K562 (cell line): ENCODE results near the gene PTTG1IP. TPM values are rescaled to one million over a fixed set of nuclear protein-coding genes. Genes with fewer than 3 reads are reported as not detected.

Experiments used
- ATAC-seq: fragments of 200-7000 bp; cut with Tn5 transposase; 3 replicates; pipeline ENCODE4 v1.9.1; 2020; ENCODE audit warnings: moderate library complexity
- BruUV-seq: library from RNA; stranded (reverse); fragments of 400-500 nt; replicated peaks from 2 replicates; lab custom pipeline; 2021; lab: Mats Ljungman, UMichigan
- CTCF ChIA-PET: fragments of 300-600 bp; formaldehyde crosslinking; extraction: SDS; loops from one replicate; lab custom pipeline; 2021; ENCODE audit warnings: low intra/inter-chr PET ratio; lab: Yijun Ruan, JAX
- POLR2A ChIA-PET: fragments of 300-600, 350-650 bp; sonication (Branson Sonifier 250); formaldehyde crosslinking; extraction: SDS; loops from one replicate; lab custom pipeline; 2021; ENCODE audit warnings: antibody characterized with exemption, inconsistent platforms; lab: Yijun Ruan, JAX
- DNase-seq, 4 experiments: peaks; one replicate each; pipeline versions ENCODE4 v3.0.0 to v3.0.0-alpha.2; 2011 to 2018; ENCODE audit warnings: low spot score in 3 of 4, mixed read lengths in 3 of 4; ENCODE audit errors: extremely low read depth in 1 of 4
- FAIRE-seq: peaks from 2 replicates; lab custom pipeline; 2011; peaks lifted over from hg19 to GRCh38; lab: Jason Lieb, UNC
- H2AFZ ChIP-seq: 2 replicates; pipeline ENCODE4 v1.6.0; 2011; ENCODE audit warnings: low read depth, low read length, control low read depth, inconsistent platforms
- H3K27ac ChIP-seq: fragments of 200-600 bp; 3 replicates; pipeline ENCODE4 v1.8.0; 2011; ENCODE audit warnings: low read depth, mild to moderate bottlenecking, control low read depth, inconsistent platforms, low read length, moderate library complexity, mixed read lengths; ENCODE audit errors: extremely low read depth
- H3K27me3 ChIP-seq, 2 experiments: fragments of 300-600 bp in 1 of 2; 2 replicates in 1 of 2; 3 replicates in 1 of 2; pipeline versions ENCODE4 v1.6.0 to v1.8.0; 2011; ENCODE audit warnings: inconsistent platforms in 2 of 2, low read length in 2 of 2, mild to moderate bottlenecking in 1 of 2, mixed read lengths in 1 of 2, moderate library complexity in 1 of 2; ENCODE audit not compliant: control insufficient read depth in 2 of 2, insufficient read depth in 2 of 2
- H3K36me3 ChIP-seq: fragments of 300-600 bp; 3 replicates; pipeline ENCODE4 v1.8.0; 2011; ENCODE audit warnings: mild to moderate bottlenecking, low read length, inconsistent platforms; ENCODE audit not compliant: control insufficient read depth, insufficient read depth
- H3K4me1 ChIP-seq, 2 experiments: fragments of 200-600 bp in 1 of 2; replicated peaks in 1 of 2; 2 replicates in 1 of 2; 3 replicates in 1 of 2; pipeline versions ENCODE4 v1.5.1 to v1.8.0; 2011; ENCODE audit warnings: inconsistent platforms in 2 of 2, low read length in 2 of 2, mild to moderate bottlenecking in 1 of 2, mixed read lengths in 1 of 2, moderate library complexity in 1 of 2; ENCODE audit not compliant: control insufficient read depth in 2 of 2, insufficient read depth in 2 of 2
- H3K4me2 ChIP-seq: 2 replicates; pipeline ENCODE4 v1.6.1; 2011; ENCODE audit warnings: low read length, control low read depth, inconsistent platforms, mixed read lengths; ENCODE audit not compliant: insufficient read depth
- H3K4me3 ChIP-seq: fragments of 200-600 bp; sonication (generic), shearing (Covaris generic); 2 replicates; pipeline ENCODE4 v1.5.1; 2016; ENCODE audit warnings: control low read depth, inconsistent platforms
- H3K79me2 ChIP-seq: fragments of 200-600 bp; 3 replicates; pipeline ENCODE4 v1.8.0; 2011; ENCODE audit warnings: low read length, inconsistent platforms; ENCODE audit not compliant: control insufficient read depth, insufficient read depth
- H3K9ac ChIP-seq, 2 experiments: 2 replicates each; pipeline versions ENCODE4 v1.6.0 to v1.6.1; 2011; ENCODE audit warnings: low read depth in 2 of 2, low read length in 2 of 2, control low read depth in 1 of 2, inconsistent platforms in 1 of 2, mild to moderate bottlenecking in 1 of 2, mixed read lengths in 1 of 2; ENCODE audit not compliant: insufficient read depth in 1 of 2
- H3K9me1 ChIP-seq: one replicate; pipeline ENCODE4 v1.6.0; 2011; ENCODE audit warnings: inconsistent platforms, mild to moderate bottlenecking, low read length, moderate library complexity; ENCODE audit not compliant: control insufficient read depth, insufficient read depth
- H3K9me3 ChIP-seq: replicated peaks from 2 replicates; pipeline ENCODE4 v1.5.1; 2011; ENCODE audit warnings: low read depth, low read length, inconsistent platforms; ENCODE audit not compliant: control insufficient read depth, insufficient read depth
- H4K20me1 ChIP-seq: replicated peaks from 2 replicates; pipeline ENCODE4 v1.6.1; 2011; ENCODE audit warnings: low read length, inconsistent platforms, mixed read lengths; ENCODE audit not compliant: control insufficient read depth, insufficient read depth
- BRD4 ChIP-seq: fragments of 200-600 bp; sonication (generic); IDR thresholded peaks from 2 replicates; pipeline ENCODE4 v1.6.1; 2017; ENCODE audit warnings: inconsistent platforms
- CBX2 ChIP-seq: fragments of 200-600 bp; sonication (generic); IDR thresholded peaks from one replicate; pipeline ENCODE4 v1.6.1; 2012; ENCODE audit warnings: mild to moderate bottlenecking, low read length, inconsistent platforms; ENCODE audit not compliant: insufficient read depth, poor library complexity, severe bottlenecking
- CREM ChIP-seq: IDR thresholded peaks from 2 replicates; pipeline ENCODE4 v1.6.1; 2014; ENCODE audit warnings: antibody characterized with exemption, low read depth
- HDAC1 ChIP-seq, 2 experiments: fragments of 450-650 bp; IDR thresholded peaks; 2 replicates each; pipeline ENCODE4 v1.6.1; 2016 to 2017; ENCODE audit warnings: inconsistent platforms in 1 of 2, mild to moderate bottlenecking in 1 of 2, moderate library complexity in 1 of 2
- HDGF ChIP-seq: fragments of 450-650 bp; IDR thresholded peaks from 2 replicates; pipeline ENCODE4 v1.6.1; 2016
- HLTF ChIP-seq: fragments of 450-650 bp; IDR thresholded peaks from 2 replicates; pipeline ENCODE4 v1.6.1; 2016
- KLF13 ChIP-seq: fragments of 450-650 bp; IDR thresholded peaks from 2 replicates; pipeline ENCODE4 v1.6.1; 2016; ENCODE audit warnings: missing genetic modification characterization, low read depth, mild to moderate bottlenecking, missing compliant biosample characterization, moderate library complexity, borderline replicate concordance
- NBN ChIP-seq: fragments of 450-650 bp; IDR thresholded peaks from 2 replicates; pipeline ENCODE4 v1.6.1; 2016; ENCODE audit warnings: low read depth, mild to moderate bottlenecking
- PPARD ChIP-seq: fragments of 250-450 bp; sonication (Bioruptor Pico); IDR thresholded peaks from 2 replicates; pipeline ENCODE4 v1.8.0; 2022; ENCODE audit warnings: inconsistent platforms, mild to moderate bottlenecking, moderate library complexity
- SRF ChIP-seq, 2 experiments: fragments of 250-450, 450-650 bp in 1 of 2; sonication (Bioruptor Pico) in 1 of 2; sonication (generic) in 1 of 2; formaldehyde crosslinking; IDR thresholded peaks; 2 replicates each; pipeline versions ENCODE4 v1.5.0 to v1.5.1; 2020 to 2022; ENCODE audit warnings: mild to moderate bottlenecking in 1 of 2, missing genetic modification reagents in 1 of 2
- ZBED1 ChIP-seq: IDR thresholded peaks from 2 replicates; pipeline ENCODE4 v1.6.1; 2014
- ZNF24 ChIP-seq: fragments of 450-650 bp; IDR thresholded peaks from 2 replicates; pipeline ENCODE4 v1.6.1; 2016
- ZNF347 ChIP-seq: fragments of 450-650 bp; formaldehyde crosslinking; IDR thresholded peaks from 2 replicates; pipeline ENCODE4 v1.4.0; 2020; ENCODE audit warnings: low read depth, mild to moderate bottlenecking, moderate library complexity
- WGBS: fragments of 100-300 bp; shearing (Covaris generic); methylation state at CpG from one replicate; pipeline ENCODE4 v1.1.6; 2016; ENCODE audit warnings: low coverage, mixed read lengths; ENCODE audit not compliant: insufficient coverage; ENCODE audit errors: missing lambda C conversion rate; 5-methylcytosine and 5-hydroxymethylcytosine counted together
- in situ Hi-C: fragments of 300-500 bp; cut with MboI; formaldehyde crosslinking; loops from 4 replicates; pipeline ENCODE4 v1.15.0; 2018; ENCODE audit warnings: inconsistent platforms, mixed read lengths
- intact Hi-C: fragments of 100-400 bp; cut with micrococcal nuclease; formaldehyde crosslinking; loops from 2 replicates; pipeline ENCODE4 v1.14.2; 2022
- polyA plus RNA-seq, 8 experiments: library from polyadenylated mRNA; depleted of rRNA in 4 of 8; stranded (reverse) in 5 of 8; unstranded in 3 of 8; fragments of >200 nt; fragmentation: Nextera tagmentation in 2 of 8; fragmentation: Illumina TruSeq in 1 of 8; extraction: Ambion mirVana in 2 of 8; extraction: Trizol in 1 of 8; gene quantifications; 2 replicates each; pipeline versions ENCODE4 v1.2.1 to v1.2.3, GENCODE V29; 2011 to 2014; ENCODE audit warnings: inconsistent platforms in 1 of 8, missing spikeins in 1 of 8
- total RNA-seq, 7 experiments: library from RNA; depleted of rRNA in 6 of 7; stranded (reverse); fragments of >200 nt in 6 of 7; fragmentation: Illumina TruSeq in 2 of 7; extraction: Trizol in 2 of 7; gene quantifications; 2 replicates each; pipeline versions ENCODE4 v1.2.1 to v1.2.3, GENCODE V29; 2011 to 2021; ENCODE audit warnings: low replicate concordance in 1 of 7
- TF ChIP-seq, protein P1 (sequence below): fragments of 250-450 bp; sonication (Bioruptor Pico); IDR thresholded peaks from 2 replicates; pipeline ENCODE4 v1.9.0; 2021; ENCODE audit warnings: mild to moderate bottlenecking
- TF ChIP-seq, protein P2 (sequence below): fragments of 250-450 bp; sonication (Bioruptor Pico); IDR thresholded peaks from 2 replicates; pipeline ENCODE4 v1.4.0; 2020; ENCODE audit warnings: mild to moderate bottlenecking, moderate library complexity, borderline replicate concordance

Gene PTTG1IP
- total and polyA plus RNA-seq, 9 of the 15 experiments (the other 6 are each of a cell fraction or from before 2014, with no cell fraction given) = 5.0 to 99.3 (median 82.4) TPM

DNA sequence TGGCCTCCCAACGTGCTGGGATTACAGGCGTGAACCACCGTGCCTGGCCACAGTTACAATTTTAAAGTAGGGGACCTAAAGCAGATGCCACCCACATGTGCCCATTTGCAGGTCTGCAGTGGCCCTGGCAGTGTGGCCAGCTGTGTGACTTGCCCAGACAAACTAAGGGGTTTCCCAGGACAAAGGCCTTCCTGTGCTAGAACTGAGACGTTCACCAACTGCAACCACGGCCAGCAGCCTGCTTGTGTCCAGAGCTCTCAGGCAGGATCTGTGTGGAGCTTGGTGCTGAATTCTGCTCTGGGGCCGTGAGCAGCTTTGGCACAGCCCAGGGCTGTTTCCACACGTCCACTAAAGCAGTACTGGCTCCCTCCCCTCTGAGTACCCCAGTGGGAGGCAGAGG is 10.6 kb upstream of the PTTG1IP start:
- Histone ChIP-seq H3K4me1 (peaks cover 22 to 46% of the 10 kb centered on the region in 2 experiments), H3K4me2 (no peak overlapping the region), H4K20me1 (peaks cover 4% of the 10 kb centered on the region; the same call in 1 of the 2 replicates), H3K9me3 (no peaks in the 10 kb centered on the region), H3K27ac (no peak overlapping the region), H3K27me3 (peaks cover 6 to 32% of the 10 kb centered on the region in 2 experiments; a peak in 4 of 5 replicates), H3K4me3 (no peak overlapping the region), H3K9me1 (no peaks in the 10 kb centered on the region), H3K9ac (no peak overlapping the region), H3K79me2 (no peaks in the 10 kb centered on the region), H3K36me3 (no peaks in the 10 kb centered on the region), H2AFZ (no peak overlapping the region)
- ChIA-PET CTCF (no interaction called here), POLR2A (interaction anchor here (1.1 to 1.9 kb wide), 4 partner anchors 10 to 38 kb away, joined by 3 to 8 read pairs (median 4); partner anchors contain the start of gene PTTG1IP)
- ATAC-seq (0 out of 3 replicates have a peak, but pooled peaks have one; percentile 14), DNase-seq (no peak), FAIRE-seq (no peak)
- in situ Hi-C loops = no loop called here
- TF ChIP-seq PPARD (CRISPR knock-in tag) (no peak), HDAC1 (IDR thresholded peaks at IDR 0.05) (no peak), BRD4 (no peak), SRF (CRISPR knock-in tag; IDR thresholded peaks at IDR 0.05) (no peak), ZBED1 (no peak), CREM (no peak), CBX2 (no peak), HLTF (no peak), KLF13 (no peak), ZNF24 (no peak), ZNF347 (CRISPR knock-in tag) (no peak), HDGF (no peak), NBN (no peak)
- TF ChIP-seq, protein P1, sequence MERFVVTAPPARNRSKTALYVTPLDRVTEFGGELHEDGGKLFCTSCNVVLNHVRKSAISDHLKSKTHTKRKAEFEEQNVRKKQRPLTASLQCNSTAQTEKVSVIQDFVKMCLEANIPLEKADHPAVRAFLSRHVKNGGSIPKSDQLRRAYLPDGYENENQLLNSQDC (CRISPR knock-in tag) = no peak
- TF ChIP-seq, protein P2, sequence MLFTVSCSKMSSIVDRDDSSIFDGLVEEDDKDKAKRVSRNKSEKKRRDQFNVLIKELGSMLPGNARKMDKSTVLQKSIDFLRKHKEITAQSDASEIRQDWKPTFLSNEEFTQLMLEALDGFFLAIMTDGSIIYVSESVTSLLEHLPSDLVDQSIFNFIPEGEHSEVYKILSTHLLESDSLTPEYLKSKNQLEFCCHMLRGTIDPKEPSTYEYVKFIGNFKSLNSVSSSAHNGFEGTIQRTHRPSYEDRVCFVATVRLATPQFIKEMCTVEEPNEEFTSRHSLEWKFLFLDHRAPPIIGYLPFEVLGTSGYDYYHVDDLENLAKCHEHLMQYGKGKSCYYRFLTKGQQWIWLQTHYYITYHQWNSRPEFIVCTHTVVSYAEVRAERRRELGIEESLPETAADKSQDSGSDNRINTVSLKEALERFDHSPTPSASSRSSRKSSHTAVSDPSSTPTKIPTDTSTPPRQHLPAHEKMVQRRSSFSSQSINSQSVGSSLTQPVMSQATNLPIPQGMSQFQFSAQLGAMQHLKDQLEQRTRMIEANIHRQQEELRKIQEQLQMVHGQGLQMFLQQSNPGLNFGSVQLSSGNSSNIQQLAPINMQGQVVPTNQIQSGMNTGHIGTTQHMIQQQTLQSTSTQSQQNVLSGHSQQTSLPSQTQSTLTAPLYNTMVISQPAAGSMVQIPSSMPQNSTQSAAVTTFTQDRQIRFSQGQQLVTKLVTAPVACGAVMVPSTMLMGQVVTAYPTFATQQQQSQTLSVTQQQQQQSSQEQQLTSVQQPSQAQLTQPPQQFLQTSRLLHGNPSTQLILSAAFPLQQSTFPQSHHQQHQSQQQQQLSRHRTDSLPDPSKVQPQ (CRISPR knock-in tag) = no peak
- 36% methylated on average over 7 of the region's 7 CpGs for WGBS
- no TSS peak for BruUV-seq
- intact Hi-C loops = no loop called here
